ENCODE results near the gene RPTOR.

The RPTOR gene

GRCh38 chr17:80850817-80851216 is 306.2 kb downstream of the RPTOR start:
- DNase-seq (ENCODE audit: low spot score), result no peak
- H3K4me3 ChIP-seq, result no peak overlapping the region
- H3K27ac ChIP-seq, result no peak overlapping the region
- TF ChIP-seq CTCF (IDR thresholded peaks at IDR 0.05), result no peak

- H3K27ac ChIP-seq, result no peak overlapping the region
- DNase-seq (ENCODE audit: low spot score), result no peak
- no peak for TF ChIP-seq CTCF (IDR thresholded peaks at IDR 0.05)
- no peak overlapping the region for H3K4me3 ChIP-seq
Measured at GRCh38 chr17:80851277-80851925, 306.8 kb downstream of the RPTOR start.

GRCh38 chr17:80852476-80853015 is 307.9 kb downstream of the RPTOR start:
- Histone ChIP-seq H3K4me3 (no peak overlapping the region), H3K27ac (no peak overlapping the region)
- no peak for TF ChIP-seq CTCF (IDR thresholded peaks at IDR 0.05)
- no peak for DNase-seq (ENCODE audit: low spot score)

GRCh38 chr17:80853076-80853475 is 308.4 kb downstream of the RPTOR start:
- DNase-seq (ENCODE audit: low spot score), result no peak
- Histone ChIP-seq H3K27ac (no peak overlapping the region), H3K4me3 (no peak overlapping the region)
- TF ChIP-seq CTCF (IDR thresholded peaks at IDR 0.05), result no peak

- no peak for TF ChIP-seq CTCF (IDR thresholded peaks at IDR 0.05)
- Histone ChIP-seq H3K27ac (no peak overlapping the region), H3K4me3 (no peak overlapping the region)
- DNase-seq (ENCODE audit: low spot score), result no peak
Measured at GRCh38 chr17:80854220-80854619, 309.6 kb downstream of the RPTOR start.

GRCh38 chr17:80855196-80855947 is 310.7 kb downstream of the RPTOR start:
- DNase-seq (ENCODE audit: low spot score), result no peak
- Histone ChIP-seq H3K27ac (no peak overlapping the region), H3K4me3 (no peak overlapping the region)
- no peak for TF ChIP-seq CTCF (IDR thresholded peaks at IDR 0.05)

All from coronary artery (tissue), 2 donors.